ENCODE measurements around the gene CD300A.

CD300A gene

GRCh38 chr17:74464730-74465377 is 1.6 kb upstream of the CD300A start:
- no peak for DNase-seq (ENCODE audit: low read depth in 1 of 2, low spot score in 1 of 2)
- TF ChIP-seq JUND (IDR thresholded peaks at IDR 0.05; ENCODE audit: low read depth): no peak
- in situ Hi-C loops (cut with HindIII; ENCODE audit: low pct_unique_long_range_greater_than_20kb, low sequenced_read_pairs): no loop called here

- in situ Hi-C loops (cut with HindIII; ENCODE audit: low pct_unique_long_range_greater_than_20kb, low sequenced_read_pairs): no loop called here
- TF ChIP-seq JUND (IDR thresholded peaks at IDR 0.05; ENCODE audit: low read depth): no peak
- DNase-seq (ENCODE audit: low read depth in 1 of 2, low spot score in 1 of 2): no peak
Observed at GRCh38 chr17:74465378-74466110, 890 bp upstream of the CD300A start.

- no peak for TF ChIP-seq JUND (IDR thresholded peaks at IDR 0.05; ENCODE audit: low read depth)
- no peak for DNase-seq (ENCODE audit: low read depth in 1 of 2, low spot score in 1 of 2)
- in situ Hi-C loops (cut with HindIII; ENCODE audit: low pct_unique_long_range_greater_than_20kb, low sequenced_read_pairs): no loop called here
Observed at GRCh38 chr17:74466828-74467184, 372 bp downstream of the CD300A start.

- no peak for DNase-seq (ENCODE audit: low read depth in 1 of 2, low spot score in 1 of 2)
- in situ Hi-C loops (cut with HindIII; ENCODE audit: low pct_unique_long_range_greater_than_20kb, low sequenced_read_pairs): no loop called here
- TF ChIP-seq JUND (IDR thresholded peaks at IDR 0.05; ENCODE audit: low read depth): no peak
Observed at GRCh38 chr17:74467221-74467951, 952 bp downstream of the CD300A start.

GRCh38 chr17:74471341-74471740 is 4.9 kb downstream of the CD300A start:
- TF ChIP-seq JUND (IDR thresholded peaks at IDR 0.05; ENCODE audit: low read depth): no peak

GRCh38 chr17:74472890-74473289 is 6.5 kb downstream of the CD300A start:
- in situ Hi-C loops (cut with HindIII; ENCODE audit: low pct_unique_long_range_greater_than_20kb, low sequenced_read_pairs): no loop called here
- no peak for TF ChIP-seq JUND (IDR thresholded peaks at IDR 0.05; ENCODE audit: low read depth)
- DNase-seq (ENCODE audit: low read depth in 1 of 2, low spot score in 1 of 2): no peak

More at GRCh38 chr17:74471341-74471740, 4.9 kb downstream of the CD300A start:
- in situ Hi-C loops (cut with HindIII; ENCODE audit: low pct_unique_long_range_greater_than_20kb, low sequenced_read_pairs): no loop called here
- DNase-seq (ENCODE audit: low read depth in 1 of 2, low spot score in 1 of 2): no peak

GRCh38 chr17:74473294-74473693 is 6.9 kb downstream of the CD300A start:
- TF ChIP-seq JUND (IDR thresholded peaks at IDR 0.05; ENCODE audit: low read depth): no peak
- in situ Hi-C loops (cut with HindIII; ENCODE audit: low pct_unique_long_range_greater_than_20kb, low sequenced_read_pairs): no loop called here
- DNase-seq (ENCODE audit: low read depth in 1 of 2, low spot score in 1 of 2): no peak

- in situ Hi-C loops (cut with HindIII; ENCODE audit: low pct_unique_long_range_greater_than_20kb, low sequenced_read_pairs): no loop called here
- DNase-seq (ENCODE audit: low read depth in 1 of 2, low spot score in 1 of 2): no peak
- no peak for TF ChIP-seq JUND (IDR thresholded peaks at IDR 0.05; ENCODE audit: low read depth)
Observed at GRCh38 chr17:74474043-74474792, 7.8 kb downstream of the CD300A start.

GRCh38 chr17:74475189-74475588 is 8.8 kb downstream of the CD300A start:
- TF ChIP-seq JUND (IDR thresholded peaks at IDR 0.05; ENCODE audit: low read depth): no peak
- no peak for DNase-seq (ENCODE audit: low read depth in 1 of 2, low spot score in 1 of 2)
- in situ Hi-C loops (cut with HindIII; ENCODE audit: low pct_unique_long_range_greater_than_20kb, low sequenced_read_pairs): no loop called here

GRCh38 chr17:74477411-74477810 is 11.0 kb downstream of the CD300A start:
- DNase-seq (ENCODE audit: low read depth in 1 of 2, low spot score in 1 of 2): no peak
- TF ChIP-seq JUND (IDR thresholded peaks at IDR 0.05; ENCODE audit: low read depth): no peak
- in situ Hi-C loops (cut with HindIII; ENCODE audit: low pct_unique_long_range_greater_than_20kb, low sequenced_read_pairs): no loop called here

- in situ Hi-C loops (cut with HindIII; ENCODE audit: low pct_unique_long_range_greater_than_20kb, low sequenced_read_pairs): no loop called here
Observed at GRCh38 chr17:74478420-74479100, 12.1 kb downstream of the CD300A start.

GRCh38 chr17:74480290-74480689 is 13.9 kb downstream of the CD300A start:
- no peak for DNase-seq (ENCODE audit: low read depth in 1 of 2, low spot score in 1 of 2)
- in situ Hi-C loops (cut with HindIII; ENCODE audit: low pct_unique_long_range_greater_than_20kb, low sequenced_read_pairs): no loop called here
- no peak for TF ChIP-seq JUND (IDR thresholded peaks at IDR 0.05; ENCODE audit: low read depth)

More at GRCh38 chr17:74478420-74479100, 12.1 kb downstream of the CD300A start:
- no peak for DNase-seq (ENCODE audit: low read depth in 1 of 2, low spot score in 1 of 2)
- no peak for TF ChIP-seq JUND (IDR thresholded peaks at IDR 0.05; ENCODE audit: low read depth)
